NCI-H1436 treated with DMSO at 0.1 percent for 48 hours (cell line): Measurements from ENCODE around the gene CIRBP.

Experiments used
- DNase-seq: peaks from one replicate; lab custom pipeline; 2025; lab: John Stamatoyannopoulos, UW

Gene CIRBP

DNA sequence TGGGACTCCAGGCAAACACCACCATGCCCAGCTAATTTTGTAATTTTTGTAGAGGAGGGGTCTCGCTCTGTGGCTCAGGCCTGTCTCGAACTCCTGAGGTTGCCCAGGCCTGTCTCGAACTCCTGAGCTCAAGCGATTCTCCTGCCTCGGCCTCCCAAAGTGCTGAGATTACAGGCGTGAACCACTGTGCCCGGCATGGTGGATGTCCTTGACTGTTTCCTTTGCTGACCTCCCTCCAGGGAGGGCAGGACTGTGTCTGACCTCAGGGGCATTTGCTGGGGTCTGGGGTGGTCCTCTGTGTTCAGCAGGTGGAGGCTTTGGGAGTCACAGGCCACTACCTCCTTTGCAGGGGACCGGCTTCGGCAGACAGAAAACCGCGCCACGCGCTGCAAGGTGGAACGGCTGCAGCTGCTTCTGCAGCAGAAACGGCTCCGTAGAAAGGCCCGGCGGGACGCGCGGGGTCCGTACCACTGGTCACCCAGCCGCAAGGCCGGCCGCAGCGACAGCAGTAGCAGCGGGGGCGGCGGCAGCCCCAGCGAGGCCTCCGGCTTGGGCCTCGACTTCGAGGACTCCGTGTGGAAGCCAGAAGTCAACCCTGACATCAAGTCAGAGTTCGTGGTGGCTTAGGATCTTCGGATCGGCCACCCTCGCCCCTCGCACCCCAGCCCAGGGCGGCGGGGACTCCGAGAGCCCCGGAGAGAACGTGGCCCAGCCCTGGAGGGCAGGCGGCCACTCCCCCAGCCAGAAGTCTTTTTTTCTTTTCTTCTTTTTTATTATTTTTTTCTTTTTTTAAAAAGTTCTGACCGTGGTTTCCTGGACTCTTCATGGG is 12.3 kb upstream of the CIRBP start:
- DNase-seq: no peak

- no peak for DNase-seq
Measured at GRCh38 chr19:1257475-1258162, 11.5 kb upstream of the CIRBP start.

- DNase-seq: no peak
Measured at GRCh38 chr19:1258163-1258492, 11.0 kb upstream of the CIRBP start.

DNA sequence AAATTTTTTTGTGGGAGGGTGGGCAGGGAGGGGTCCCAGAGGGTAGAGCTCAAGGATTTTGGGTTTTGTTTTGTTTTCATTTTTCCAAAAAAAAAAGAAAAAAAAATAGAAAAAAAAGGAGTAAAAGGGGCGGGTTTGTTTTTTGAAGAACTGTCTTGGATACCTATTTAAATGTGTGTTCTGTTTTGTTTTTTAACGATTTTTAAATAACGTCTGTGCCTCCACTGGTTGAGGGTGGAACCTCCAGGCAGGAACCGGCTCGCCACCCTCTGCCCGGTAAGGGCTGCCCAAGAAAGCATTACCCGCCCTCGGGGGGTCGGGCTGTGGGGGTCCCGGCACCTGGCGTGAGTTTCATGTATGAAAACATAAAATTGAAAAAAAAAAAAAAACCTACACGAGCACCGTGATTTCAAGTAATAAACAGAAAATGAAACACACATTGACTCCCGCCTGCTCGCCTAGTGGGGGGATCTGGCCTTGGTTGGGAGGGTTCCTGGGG is 10.4 kb upstream of the CIRBP start:
- no peak for DNase-seq

DNA sequence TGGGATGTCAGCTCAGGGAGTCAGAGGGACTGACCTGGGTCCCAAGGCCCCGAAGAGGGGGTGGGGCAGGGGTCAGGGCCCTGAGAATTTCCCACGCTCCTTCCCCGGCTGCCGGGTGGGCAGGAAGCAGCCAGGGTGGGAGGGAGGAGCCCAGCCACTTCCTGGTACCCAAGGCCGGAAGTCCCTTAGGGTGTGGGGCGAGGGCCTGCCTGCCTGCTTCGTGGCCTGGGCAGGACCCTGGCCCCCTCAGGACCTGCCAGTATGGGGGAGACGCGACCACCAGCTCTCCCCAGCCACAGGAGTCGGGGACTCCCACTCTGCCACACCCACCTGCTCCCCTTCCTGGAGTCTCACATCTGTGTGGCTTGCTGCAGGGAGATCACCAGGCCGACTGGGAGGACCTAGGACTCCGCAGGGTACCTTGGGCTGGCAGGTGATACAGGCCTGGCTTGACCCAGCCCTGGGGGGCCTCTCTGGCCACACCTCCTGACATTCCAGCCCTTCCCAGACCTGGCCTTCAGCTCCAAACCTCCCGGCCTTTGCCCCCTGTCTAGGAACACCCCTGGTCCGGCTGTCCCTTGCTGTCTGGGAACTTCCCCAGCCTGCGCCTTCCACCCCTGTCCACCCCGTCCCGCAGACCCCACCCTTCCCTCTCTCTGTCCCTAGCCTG is 9.8 kb upstream of the CIRBP start:
- DNase-seq: no peak

DNA sequence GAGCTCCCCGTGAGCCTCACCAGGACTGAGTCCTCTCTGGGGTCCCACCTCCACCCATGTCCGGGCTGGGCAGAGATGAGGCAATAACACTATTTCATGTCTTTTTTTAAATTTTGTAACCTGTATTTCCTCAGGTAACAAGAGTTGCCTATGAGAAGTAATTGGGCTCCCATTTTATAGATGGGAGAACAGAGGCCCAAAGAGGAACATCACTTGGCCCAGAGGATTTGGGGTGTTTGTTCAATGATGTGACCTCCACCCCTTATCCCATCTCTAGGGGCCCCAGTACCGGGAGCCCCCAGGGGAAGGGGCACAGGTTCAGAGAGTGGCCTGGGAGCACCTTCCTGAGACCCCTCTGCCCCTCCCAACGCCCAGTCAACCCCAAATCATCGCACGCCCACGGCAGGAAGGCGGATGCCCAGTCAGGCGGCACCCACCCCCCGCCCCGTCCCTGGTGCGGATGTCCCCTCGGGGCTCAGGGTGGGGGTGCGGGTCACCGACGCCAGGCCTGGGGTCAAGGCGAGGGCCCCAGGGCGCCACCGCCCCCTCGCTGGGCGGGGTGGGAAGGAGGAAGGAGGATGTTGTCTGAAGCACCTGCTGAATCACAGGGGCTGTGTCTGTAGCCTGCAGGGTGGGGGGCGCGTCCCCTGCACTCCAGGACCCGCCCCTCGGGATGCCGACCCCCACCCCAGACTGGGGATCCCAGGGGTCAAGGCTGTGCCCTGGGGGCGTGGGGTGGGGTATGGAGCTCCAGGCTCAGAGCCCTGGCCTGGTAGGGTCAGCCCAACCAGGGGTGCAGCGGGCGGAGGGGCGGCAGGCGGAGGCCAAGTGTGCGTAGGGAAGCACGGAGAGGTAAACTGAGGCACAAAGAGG is 9.0 kb upstream of the CIRBP start:
- DNase-seq: no peak

GRCh38 chr19:1260749-1261537 is 8.2 kb upstream of the CIRBP start:
- peak; percentile 81 for DNase-seq

- DNase-seq: no peak
Measured at GRCh38 chr19:1261538-1261797, 7.7 kb upstream of the CIRBP start.

DNA sequence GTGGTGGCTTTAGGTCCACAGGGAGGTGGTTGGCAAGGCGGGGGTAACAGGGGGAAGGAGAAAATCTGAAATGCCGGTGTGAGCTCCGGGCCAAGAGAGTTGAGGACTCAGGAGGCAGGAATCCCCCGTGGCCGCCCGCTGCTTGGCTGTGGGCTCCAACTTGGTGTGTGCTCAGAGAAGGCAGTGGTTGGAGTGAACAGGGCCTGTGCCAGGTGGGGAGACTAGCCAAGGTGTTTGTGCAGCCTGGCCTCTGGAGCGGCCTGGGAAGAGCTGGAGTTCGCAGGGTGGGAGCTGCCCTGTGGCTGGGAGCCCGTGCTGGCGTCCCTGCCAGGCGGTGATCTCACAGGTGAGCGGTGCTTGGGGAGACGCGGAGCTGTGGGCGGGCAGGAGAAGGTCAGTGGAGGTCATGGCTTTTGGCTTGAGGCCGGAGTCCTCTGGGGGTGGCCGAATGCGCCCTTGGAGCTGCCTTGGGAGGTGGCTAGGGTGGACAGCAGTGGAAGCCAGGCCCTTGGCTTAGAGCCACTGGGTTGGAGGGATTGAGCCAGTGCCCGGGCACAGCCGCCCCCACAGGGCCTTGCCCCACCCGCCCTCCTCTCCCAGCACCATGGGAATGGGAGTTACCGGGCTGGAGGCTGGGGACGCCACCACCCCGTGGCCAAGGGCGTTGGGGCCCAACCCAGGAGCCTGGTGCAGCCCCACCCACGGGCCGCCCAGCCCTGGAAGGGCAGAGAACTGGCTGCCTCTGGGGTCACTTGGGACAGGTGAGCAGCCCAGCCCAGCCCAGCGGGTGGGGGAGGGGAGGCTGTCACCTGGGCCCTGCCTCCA is 7.1 kb upstream of the CIRBP start:
- no peak for DNase-seq

GRCh38 chr19:1262623-1263123 is 6.5 kb upstream of the CIRBP start:
- no peak for DNase-seq

GRCh38 chr19:1263188-1263587 is 5.9 kb upstream of the CIRBP start:
- no peak for DNase-seq

DNA sequence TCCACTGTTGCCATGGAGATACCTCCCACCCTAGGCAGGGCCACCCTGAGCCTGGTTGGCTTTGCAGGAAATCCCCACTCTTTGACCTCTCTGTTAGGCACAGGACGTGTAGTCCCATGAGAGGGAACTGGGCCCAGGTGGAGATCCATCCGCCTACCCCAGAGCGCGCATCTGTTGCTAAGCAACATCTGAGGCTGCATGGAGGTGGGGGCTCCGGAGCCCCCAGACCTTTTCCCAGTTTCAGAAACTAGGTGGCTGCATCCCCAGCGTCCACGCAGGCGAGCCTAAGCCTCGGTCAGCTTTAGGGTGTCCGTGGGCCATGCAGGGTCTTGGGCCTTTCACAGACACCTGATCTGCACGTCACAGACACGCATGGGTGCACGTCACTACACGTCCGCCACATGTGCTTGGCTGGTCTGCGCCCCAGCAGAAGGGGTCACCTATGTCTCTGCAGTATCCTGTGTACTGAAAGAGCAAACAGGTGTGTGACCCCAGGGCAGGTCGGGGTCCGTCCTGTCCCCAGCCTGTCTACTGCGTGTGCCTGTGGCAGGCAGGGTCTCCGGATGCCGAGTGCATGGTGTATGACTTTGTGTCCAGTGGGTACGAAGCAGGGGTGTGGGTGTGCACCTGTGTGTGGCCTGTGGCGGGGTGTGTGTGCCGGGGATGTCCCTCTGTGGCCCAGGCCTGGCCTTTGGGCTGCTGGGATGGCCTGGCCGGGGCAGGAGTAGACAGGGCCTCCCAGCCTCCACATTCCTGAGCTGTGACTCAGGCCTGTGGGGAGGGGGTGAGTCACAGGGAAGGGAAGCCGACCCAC is 4.1 kb upstream of the CIRBP start:
- DNase-seq: no peak

- DNase-seq: no peak
Measured at GRCh38 chr19:1265615-1266128, 3.5 kb upstream of the CIRBP start.

GRCh38 chr19:1266129-1266915 is 2.8 kb upstream of the CIRBP start:
- peak; percentile 39 for DNase-seq

- no peak for DNase-seq
Measured at GRCh38 chr19:1266916-1267476, 2.1 kb upstream of the CIRBP start.

DNA sequence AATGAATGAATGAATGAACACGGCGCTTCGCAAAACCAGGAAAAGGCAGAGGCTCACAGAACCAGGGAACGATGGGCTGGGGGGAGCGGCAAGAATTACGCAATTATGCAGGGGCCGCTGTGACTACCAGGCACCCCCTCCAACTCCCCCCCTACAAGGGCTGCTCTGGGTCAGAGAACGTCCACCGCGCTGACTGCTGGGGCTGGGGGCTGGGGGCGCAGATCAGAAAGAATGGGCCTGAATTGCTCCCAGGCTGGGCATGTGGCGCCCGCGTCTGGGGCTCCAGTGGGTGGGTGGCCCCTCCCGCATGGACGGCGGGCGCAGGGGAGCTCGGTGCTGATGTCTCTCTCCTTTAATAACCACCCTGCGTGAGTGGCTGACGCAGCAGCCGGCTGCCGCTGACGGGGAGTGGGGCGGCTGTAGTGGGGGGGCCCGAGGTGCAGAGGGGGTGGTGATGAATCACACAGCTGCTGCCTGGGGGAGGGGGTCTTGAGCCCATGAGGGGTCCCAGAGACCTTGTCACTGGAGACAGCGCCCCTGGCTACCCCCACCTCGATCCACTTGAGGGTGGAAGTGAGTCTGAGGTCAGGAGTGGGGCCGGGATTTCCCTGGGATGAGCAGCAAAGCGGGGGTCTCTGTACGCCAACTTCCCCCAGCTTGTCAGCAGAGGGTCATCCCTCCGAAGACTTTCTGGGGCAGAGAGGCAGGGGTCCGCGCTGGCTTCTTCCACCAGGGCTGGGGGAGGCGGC is 1.5 kb upstream of the CIRBP start:
- DNase-seq: no peak
